Measurements from ENCODE around the gene CHD2.

GRCh38 chr15:92901995-92902394 is 1.9 kb downstream of the CHD2 start:
- TF ChIP-seq ARNTL (CRISPR knock-in tag; IDR thresholded peaks at IDR 0.05; ENCODE audit: borderline replicate concordance, low read depth) (no peak), TSHZ2 (CRISPR knock-in tag; IDR thresholded peaks at IDR 0.05) (no peak), ESRRG (CRISPR knock-in tag; IDR thresholded peaks at IDR 0.05) (no peak), CREB5 (CRISPR knock-in tag; IDR thresholded peaks at IDR 0.05; ENCODE audit: low read depth) (no peak), ZNF565 (CRISPR knock-in tag; conservative IDR thresholded peaks at IDR 0.05; ENCODE audit: low read depth) (no peak), POU6F1 (CRISPR knock-in tag; IDR thresholded peaks at IDR 0.05; ENCODE audit: borderline replicate concordance, low read depth) (no peak), CSRNP3 (CRISPR knock-in tag; IDR thresholded peaks at IDR 0.05) (no peak), PATZ1 (CRISPR knock-in tag; IDR thresholded peaks at IDR 0.05; ENCODE audit: borderline replicate concordance) (no peak), ZFP30 (CRISPR knock-in tag; IDR thresholded peaks at IDR 0.05) (no peak), TCF4 (CRISPR knock-in tag; IDR thresholded peaks at IDR 0.05; ENCODE audit: borderline replicate concordance) (no peak), TOX (CRISPR knock-in tag; IDR thresholded peaks at IDR 0.05; ENCODE audit: borderline replicate concordance) (no peak)
